ENCODE measurements around the gene GATA5.
"Not testable (repeated sequence)": the region's sequence is repeated elsewhere in the genome, so short reads cannot be mapped to it uniquely, and the experiment has no call there.

The GATA5 gene

GRCh38 chr20:62505337-62506045 lies 29.7 kb upstream of the GATA5 start:
- no peak for DNase-seq

GRCh38 chr20:62504323-62504722 lies 28.5 kb upstream of the GATA5 start:
- no peak for DNase-seq

- DNase-seq, result no peak
Observed at GRCh38 chr20:62503401-62504178, 27.8 kb upstream of the GATA5 start.

- no peak for DNase-seq
Observed at GRCh38 chr20:62502496-62503095, 26.8 kb upstream of the GATA5 start.

GRCh38 chr20:62501801-62502495 lies 26.2 kb upstream of the GATA5 start:
- DNase-seq, result no peak

GRCh38 chr20:62500237-62500864 lies 24.6 kb upstream of the GATA5 start:
- DNase-seq, result peak in 46 of 51 donors; percentile 2 to 75 (median 34)

- no peak for DNase-seq
Observed at GRCh38 chr20:62499758-62500236, 24.0 kb upstream of the GATA5 start.

GRCh38 chr20:62498874-62499273 lies 23.1 kb upstream of the GATA5 start:
- no peak for DNase-seq

- peak in 1 of 51 donors; percentile 11 for DNase-seq
Observed at GRCh38 chr20:62496568-62497218, 20.9 kb upstream of the GATA5 start.

- no peak for DNase-seq
Observed at GRCh38 chr20:62495749-62496567, 20.2 kb upstream of the GATA5 start.

GRCh38 chr20:62494980-62495748 lies 19.4 kb upstream of the GATA5 start:
- DNase-seq, result no peak

- no peak for DNase-seq
Observed at GRCh38 chr20:62494537-62494936, 18.7 kb upstream of the GATA5 start.

GRCh38 chr20:62493886-62494285 lies 18.1 kb upstream of the GATA5 start:
- no peak for DNase-seq

- no peak for DNase-seq
Observed at GRCh38 chr20:62493253-62493885, 17.6 kb upstream of the GATA5 start.

GRCh38 chr20:62492711-62493110 lies 16.9 kb upstream of the GATA5 start:
- no peak for DNase-seq

- not testable (repeated sequence) for DNase-seq
Observed at GRCh38 chr20:62490783-62491182, 15.0 kb upstream of the GATA5 start.

- no peak for DNase-seq
Observed at GRCh38 chr20:62489932-62490263, 14.1 kb upstream of the GATA5 start.

GRCh38 chr20:62489186-62489931 lies 13.6 kb upstream of the GATA5 start:
- DNase-seq, result no peak

All from hypothalamus (tissue), 51 donors.